Upper lobe of left lung (tissue), 4 donors: ENCODE data around the gene KIAA2012.

Source experiments
- CTCF ChIP-seq, 6 experiments: fragments of 450-650 bp in 4 of 6; fragments of 200-600 bp in 2 of 6; sonication (generic) in 2 of 6; IDR thresholded peaks; one replicate each; pipeline ENCODE4 v1.5.1; 2016 to 2019; ENCODE audit warnings: antibody characterized with exemption in 6 of 6
- POLR2A ChIP-seq, 4 donors: fragments of 450-650 bp; IDR thresholded peaks; one replicate each; pipeline ENCODE4 v1.5.1; 2016 to 2017; ENCODE audit warnings: antibody characterized with exemption in 4 of 4, mild to moderate bottlenecking in 2 of 4

DNA sequence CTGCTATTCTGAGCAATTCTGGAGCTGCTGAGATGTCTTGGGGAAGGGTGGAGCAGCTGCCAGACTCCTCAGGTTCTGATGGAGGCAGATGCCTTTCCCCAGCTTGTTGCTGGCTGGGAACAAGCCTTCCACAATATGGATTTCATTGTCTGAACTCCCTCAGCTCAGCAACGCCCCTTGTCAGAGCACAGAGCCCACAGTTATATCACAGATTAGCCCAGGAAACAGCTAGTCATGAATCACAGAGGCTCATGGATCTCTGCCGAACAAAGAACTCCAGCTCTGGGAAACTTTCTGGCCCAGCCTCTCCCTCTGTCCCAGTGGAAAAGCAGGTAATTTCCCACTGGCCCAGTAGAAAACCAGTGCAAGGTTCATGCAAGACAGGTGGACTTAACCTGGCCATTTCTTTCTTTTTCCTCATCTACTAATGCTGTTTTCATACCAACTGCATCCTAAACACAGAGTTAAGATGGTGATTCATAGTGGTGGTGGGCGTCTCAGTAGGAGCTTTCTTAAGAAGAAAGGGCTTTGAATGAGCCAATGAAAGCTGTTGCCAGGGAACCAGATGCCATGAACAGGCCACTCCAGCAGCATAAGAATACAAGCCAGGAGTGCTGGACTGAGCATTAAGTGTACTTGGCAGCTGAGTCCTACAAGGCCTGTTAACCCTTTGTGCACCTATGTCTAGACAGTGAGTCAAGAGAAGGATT, 8.7 kb upstream of the KIAA2012 start:
- TF ChIP-seq CTCF (IDR thresholded peaks at IDR 0.05) = no peak
- TF ChIP-seq POLR2A (IDR thresholded peaks at IDR 0.05) = no peak
